Measurements from ENCODE around the gene SMAD4. TPM values are rescaled to one million over a fixed set of nuclear protein-coding genes. Genes with fewer than 3 reads are reported as not detected.
A peak's percentile ranks its signal among the peaks of the same experiment; 100 is the strongest.

SMAD4 gene
- polyA plus RNA-seq, 3 donors from 2014 or later: 38.8 to 67.2 (median 39.0) TPM

DNA sequence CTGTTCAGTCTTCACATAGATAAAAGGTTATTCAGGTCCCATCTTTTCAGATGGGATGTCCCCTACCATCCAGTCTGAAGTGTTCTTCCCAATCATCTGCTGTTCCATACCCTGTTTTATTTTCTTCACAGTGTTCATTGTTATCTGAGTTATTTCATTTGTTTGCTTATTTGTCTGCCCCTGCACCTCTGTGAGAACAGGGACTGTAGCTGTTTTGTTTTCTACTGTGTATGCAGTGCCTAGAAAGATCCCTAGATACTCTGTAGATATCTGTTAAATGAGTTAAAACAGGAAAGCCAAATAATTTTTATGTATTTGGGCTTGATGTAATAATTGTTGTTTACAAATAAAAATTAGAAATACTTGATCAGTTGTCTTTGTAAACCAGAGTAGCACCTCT, 34.2 kb downstream of the SMAD4 start:
- H3K4me3 Mint-ChIP-seq: no peak overlapping the region
- H3K27me3 Mint-ChIP-seq (ENCODE audit: low read depth in 3 of 3): peaks cover 0 to 1% (median 0%) of the 10 kb centered on the region in 3 donors
- peaks cover 12 to 23% of the 10 kb centered on the region in 2 donors for H3K4me1 Mint-ChIP-seq
- no peaks in the 10 kb centered on the region for H3K9me3 Mint-ChIP-seq
- peaks cover 10 to 30% (median 20%) of the 10 kb centered on the region in 3 donors for H3K36me3 Mint-ChIP-seq
- H3K27ac Mint-ChIP-seq: peak overlapping the region in 4 of 6 donors; percentile 0 to 73 (median 56)
- DNase-seq: no peak

DNA sequence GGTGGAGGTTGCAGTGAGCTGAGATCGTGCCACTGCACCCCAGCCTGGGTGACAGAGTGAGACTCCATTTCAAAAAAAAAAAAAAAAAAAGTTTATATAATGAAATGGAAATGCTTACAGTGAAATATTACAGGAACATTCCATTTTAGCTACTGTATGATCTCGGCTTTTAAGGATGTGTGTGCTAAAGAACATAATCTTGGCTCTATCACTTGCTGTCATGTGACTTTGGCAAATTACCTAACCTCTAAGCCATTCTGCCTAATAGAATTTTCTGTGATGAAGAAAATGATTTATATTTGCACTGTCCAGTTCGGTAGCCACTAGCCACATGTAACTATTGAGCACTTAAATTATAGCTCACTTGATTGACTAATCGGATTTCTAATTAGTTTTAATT, 36.3 kb downstream of the SMAD4 start:
- H3K27ac Mint-ChIP-seq: no peak overlapping the region
- DNase-seq: no peak
- peaks cover 0 to 1% (median 0%) of the 10 kb centered on the region in 3 donors for H3K27me3 Mint-ChIP-seq (ENCODE audit: low read depth in 3 of 3)
- no peak overlapping the region for H3K4me3 Mint-ChIP-seq
- H3K9me3 Mint-ChIP-seq: no peaks in the 10 kb centered on the region
- H3K36me3 Mint-ChIP-seq: peaks cover 14 to 28% (median 16%) of the 10 kb centered on the region in 3 donors
- H3K4me1 Mint-ChIP-seq: peaks cover 17 to 43% of the 10 kb centered on the region in 2 donors

DNA sequence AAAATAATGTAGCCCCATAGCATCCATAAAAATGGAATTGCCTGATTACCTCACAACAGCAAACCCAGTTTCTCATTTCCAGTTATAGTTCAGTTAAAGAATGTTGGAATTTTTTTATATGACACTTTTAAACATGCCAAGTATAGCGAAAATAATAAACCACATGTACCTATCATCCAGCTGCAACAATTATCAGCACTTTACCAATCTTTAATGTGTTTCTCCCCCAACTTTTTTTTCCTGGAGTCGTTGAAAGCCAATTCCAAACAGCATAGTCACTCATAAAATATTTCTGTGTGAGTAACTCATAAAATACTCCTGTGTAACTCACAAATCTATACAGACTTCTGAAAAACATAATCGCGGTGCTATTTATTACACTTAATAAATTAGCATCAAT, 38.1 kb downstream of the SMAD4 start:
- Mint-ChIP-seq H3K27ac (peak overlapping the region in 1 of 6 donors; percentile 52), H3K36me3 (peaks cover 8 to 26% (median 15%) of the 10 kb centered on the region in 3 donors), H3K4me1 (peaks cover 32 to 62% of the 10 kb centered on the region in 2 donors), H3K27me3 (ENCODE audit: low read depth in 3 of 3) (peaks cover 0 to under 1% (median 0%) of the 10 kb centered on the region in 3 donors), H3K4me3 (no peak overlapping the region), H3K9me3 (no peaks in the 10 kb centered on the region)
- no peak for DNase-seq

DNA sequence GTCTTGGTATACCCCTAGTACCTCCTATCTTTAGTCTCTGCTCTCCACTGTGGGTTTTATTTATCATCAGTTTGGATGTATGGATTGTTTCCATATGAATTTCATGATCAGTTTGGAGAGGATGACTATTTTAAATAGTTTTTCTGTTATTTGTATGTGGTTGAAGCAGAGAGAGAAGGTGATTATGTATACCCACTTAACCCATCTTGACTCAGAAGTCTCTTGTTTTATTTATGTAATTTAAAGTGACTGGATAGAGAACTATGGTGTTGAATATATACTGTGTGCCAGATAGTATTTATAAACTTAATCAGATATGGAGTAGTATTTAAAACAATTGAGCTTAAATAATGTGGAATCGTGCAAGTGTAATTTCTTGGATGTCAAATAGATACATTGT, 39.9 kb downstream of the SMAD4 start:
- Mint-ChIP-seq H3K4me3 (no peak overlapping the region), H3K27ac (peak overlapping the region in 2 of 6 donors; percentile 5 to 42), H3K4me1 (peaks cover 44 to 64% of the 10 kb centered on the region in 2 donors)

DNA sequence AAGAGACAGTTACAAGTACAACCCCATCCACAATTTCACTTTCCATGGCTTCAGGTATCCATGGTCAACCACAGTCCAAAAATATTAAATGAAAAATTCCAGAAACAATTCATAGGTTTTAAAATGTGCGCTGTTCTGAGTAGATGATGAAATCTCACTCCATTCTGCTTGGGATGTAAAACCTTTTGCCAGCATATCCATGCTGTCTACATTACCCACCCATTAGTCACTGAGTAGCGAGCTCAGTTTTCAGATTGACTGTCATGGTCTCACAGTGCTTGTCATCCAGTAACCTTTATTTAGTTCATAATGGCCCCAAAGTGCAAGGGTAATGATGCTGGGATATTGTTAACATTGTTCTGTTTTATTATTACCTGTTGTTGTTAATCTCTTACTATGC, 40.5 kb downstream of the SMAD4 start:
- DNase-seq: no peak
- H3K27ac Mint-ChIP-seq: peak overlapping the region in 2 of 6 donors; percentile 40 to 45
- H3K27me3 Mint-ChIP-seq (ENCODE audit: low read depth in 3 of 3): no peaks in the 10 kb centered on the region
- H3K9me3 Mint-ChIP-seq: no peaks in the 10 kb centered on the region
- H3K4me3 Mint-ChIP-seq: peak overlapping the region in 1 of 5 donors; percentile 46
- H3K36me3 Mint-ChIP-seq: peaks cover 7 to 21% (median 8%) of the 10 kb centered on the region in 3 donors
- H3K4me1 Mint-ChIP-seq: peaks cover 46 to 70% of the 10 kb centered on the region in 2 donors

More for the DNA sequence above, 39.9 kb downstream of the SMAD4 start:
- Mint-ChIP-seq H3K9me3 (no peaks in the 10 kb centered on the region), H3K27me3 (ENCODE audit: low read depth in 3 of 3) (no peaks in the 10 kb centered on the region), H3K36me3 (peaks cover 8 to 26% (median 9%) of the 10 kb centered on the region in 3 donors)
- DNase-seq: no peak

DNA sequence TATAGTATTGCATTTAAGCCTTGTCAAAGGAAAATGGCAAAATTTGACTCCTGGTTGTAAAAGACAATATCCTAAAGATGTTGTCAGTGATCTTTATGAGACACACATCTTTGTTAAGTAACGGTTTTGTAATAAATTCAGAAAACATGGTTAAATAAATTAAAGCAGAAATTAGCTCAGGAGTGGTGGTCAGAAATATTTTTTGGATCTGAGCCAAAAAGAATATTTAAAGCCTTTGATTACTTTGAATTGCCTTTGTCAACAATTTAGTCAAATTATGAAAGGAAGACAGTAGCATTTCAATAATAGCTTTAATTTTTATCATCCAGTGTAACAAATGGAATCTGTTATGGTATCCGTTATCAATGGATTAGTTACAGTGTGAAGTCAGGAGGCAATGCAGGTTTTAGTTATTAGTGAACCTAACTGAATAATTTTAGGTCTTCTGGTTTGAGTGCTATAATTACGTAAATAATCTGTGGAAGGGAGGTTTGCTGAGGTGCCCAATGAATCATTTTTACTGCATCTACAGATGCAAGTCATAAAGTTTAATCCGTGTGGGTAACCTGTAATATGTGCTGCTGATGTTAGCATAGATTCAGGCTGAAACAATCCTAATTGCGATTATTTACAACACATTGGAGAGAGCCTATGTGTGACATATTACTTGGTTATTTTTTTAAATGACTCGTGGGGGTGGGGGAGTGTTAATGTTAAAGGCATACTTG, 42.7 kb downstream of the SMAD4 start:
- peaks cover 8 to 24% (median 13%) of the 10 kb centered on the region in 3 donors for H3K36me3 Mint-ChIP-seq

DNA sequence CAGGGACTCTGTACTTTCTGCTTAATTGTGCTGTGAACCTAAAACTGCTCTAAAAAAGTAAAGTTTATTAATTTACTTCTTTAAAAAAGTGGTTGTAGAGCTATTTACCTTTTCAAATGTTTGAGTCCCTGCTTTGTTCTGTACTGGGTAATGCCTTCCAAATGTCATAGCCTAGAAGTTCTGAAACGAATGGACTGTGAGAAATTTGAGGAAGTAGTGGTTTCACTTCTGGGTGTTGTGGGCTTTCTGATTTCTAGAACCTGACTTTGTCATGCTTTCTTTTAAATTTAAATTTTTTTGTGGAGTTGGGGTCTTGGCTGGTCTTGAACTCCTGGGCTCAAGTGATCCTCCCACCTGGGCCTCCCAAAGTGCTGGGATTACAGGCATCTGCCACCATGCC, 44.6 kb downstream of the SMAD4 start:
- Mint-ChIP-seq H3K27me3 (ENCODE audit: low read depth in 3 of 3) (no peaks in the 10 kb centered on the region), H3K4me3 (peak overlapping the region in 2 of 5 donors; percentile 12 to 17), H3K27ac (peak overlapping the region in 5 of 6 donors; percentile 3 to 66 (median 58)), H3K4me1 (peaks cover 46 to 83% of the 10 kb centered on the region in 2 donors), H3K9me3 (no peaks in the 10 kb centered on the region), H3K36me3 (peaks cover 6 to 28% (median 17%) of the 10 kb centered on the region in 3 donors)
- no peak for DNase-seq

More for the DNA sequence above, 42.7 kb downstream of the SMAD4 start:
- Mint-ChIP-seq H3K4me1 (peaks cover 46 to 90% of the 10 kb centered on the region in 2 donors), H3K4me3 (no peak overlapping the region), H3K9me3 (no peaks in the 10 kb centered on the region), H3K27ac (peak overlapping the region in 5 of 6 donors; percentile 1 to 78 (median 35)), H3K27me3 (ENCODE audit: low read depth in 3 of 3) (no peaks in the 10 kb centered on the region)
- no peak for DNase-seq

DNA sequence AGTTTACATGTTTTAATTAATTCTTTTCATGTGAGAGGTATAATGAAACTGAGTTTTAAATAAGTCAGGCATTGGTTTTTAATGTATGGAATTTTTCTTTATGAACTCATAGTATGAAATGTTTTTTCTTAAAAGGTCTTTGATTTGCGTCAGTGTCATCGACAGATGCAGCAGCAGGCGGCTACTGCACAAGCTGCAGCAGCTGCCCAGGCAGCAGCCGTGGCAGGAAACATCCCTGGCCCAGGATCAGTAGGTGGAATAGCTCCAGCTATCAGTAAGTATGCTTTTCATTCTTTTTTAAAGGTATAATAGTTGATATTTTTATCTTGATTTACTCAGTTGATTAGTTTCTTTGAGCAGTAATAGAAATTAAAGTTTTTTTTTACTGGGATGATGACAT, 46.5 kb downstream of the SMAD4 start:
- H3K4me1 Mint-ChIP-seq: peaks cover 35 to 64% of the 10 kb centered on the region in 2 donors
- H3K4me3 Mint-ChIP-seq: no peak overlapping the region
- H3K27me3 Mint-ChIP-seq (ENCODE audit: low read depth in 3 of 3): no peaks in the 10 kb centered on the region
- DNase-seq: no peak
- no peaks in the 10 kb centered on the region for H3K9me3 Mint-ChIP-seq
- H3K27ac Mint-ChIP-seq: peak overlapping the region in 1 of 6 donors; percentile 32
- H3K36me3 Mint-ChIP-seq: peaks cover 6 to 33% (median 29%) of the 10 kb centered on the region in 3 donors

DNA sequence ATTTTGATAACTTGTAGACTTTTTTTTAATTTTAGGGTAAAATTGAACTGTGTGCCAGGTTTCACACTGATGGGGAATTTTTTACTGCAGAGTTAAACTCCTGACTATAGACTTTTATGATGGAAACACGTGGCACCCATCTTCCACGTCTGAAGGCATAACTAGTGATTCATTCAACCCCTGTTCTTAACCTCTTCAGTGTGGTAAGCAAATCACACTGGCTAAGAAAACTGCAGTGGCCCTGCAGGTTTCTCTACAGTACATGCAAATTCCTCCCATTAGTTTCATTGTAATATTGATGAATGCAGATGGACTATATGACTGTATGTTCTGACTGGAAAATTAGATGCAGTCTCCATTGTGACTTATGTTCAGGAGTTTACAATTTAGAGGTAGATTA, 47.2 kb downstream of the SMAD4 start:
- DNase-seq: no peak
- Mint-ChIP-seq H3K27ac (peak overlapping the region in 1 of 6 donors; percentile 46), H3K27me3 (ENCODE audit: low read depth in 3 of 3) (no peaks in the 10 kb centered on the region), H3K9me3 (no peaks in the 10 kb centered on the region), H3K36me3 (peaks cover 10 to 33% (median 28%) of the 10 kb centered on the region in 3 donors), H3K4me3 (no peak overlapping the region), H3K4me1 (peaks cover 28 to 61% of the 10 kb centered on the region in 2 donors)

DNA sequence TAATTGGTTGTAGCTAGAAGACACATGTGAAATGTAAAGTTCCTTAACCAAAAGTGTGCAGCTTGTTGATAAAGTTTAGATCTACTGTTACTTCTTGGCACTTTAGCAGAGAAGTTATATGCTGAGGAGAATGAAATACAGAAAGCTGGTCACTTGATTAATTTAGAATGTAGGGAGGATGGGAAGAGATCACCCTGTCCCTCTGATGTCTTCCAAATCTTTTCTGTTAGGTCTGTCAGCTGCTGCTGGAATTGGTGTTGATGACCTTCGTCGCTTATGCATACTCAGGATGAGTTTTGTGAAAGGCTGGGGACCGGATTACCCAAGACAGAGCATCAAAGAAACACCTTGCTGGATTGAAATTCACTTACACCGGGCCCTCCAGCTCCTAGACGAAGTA, 48.0 kb downstream of the SMAD4 start:
- H3K36me3 Mint-ChIP-seq: peaks cover 13 to 38% (median 30%) of the 10 kb centered on the region in 3 donors
- H3K27ac Mint-ChIP-seq: peak overlapping the region in 3 of 6 donors; percentile 8 to 62 (median 53)

DNA sequence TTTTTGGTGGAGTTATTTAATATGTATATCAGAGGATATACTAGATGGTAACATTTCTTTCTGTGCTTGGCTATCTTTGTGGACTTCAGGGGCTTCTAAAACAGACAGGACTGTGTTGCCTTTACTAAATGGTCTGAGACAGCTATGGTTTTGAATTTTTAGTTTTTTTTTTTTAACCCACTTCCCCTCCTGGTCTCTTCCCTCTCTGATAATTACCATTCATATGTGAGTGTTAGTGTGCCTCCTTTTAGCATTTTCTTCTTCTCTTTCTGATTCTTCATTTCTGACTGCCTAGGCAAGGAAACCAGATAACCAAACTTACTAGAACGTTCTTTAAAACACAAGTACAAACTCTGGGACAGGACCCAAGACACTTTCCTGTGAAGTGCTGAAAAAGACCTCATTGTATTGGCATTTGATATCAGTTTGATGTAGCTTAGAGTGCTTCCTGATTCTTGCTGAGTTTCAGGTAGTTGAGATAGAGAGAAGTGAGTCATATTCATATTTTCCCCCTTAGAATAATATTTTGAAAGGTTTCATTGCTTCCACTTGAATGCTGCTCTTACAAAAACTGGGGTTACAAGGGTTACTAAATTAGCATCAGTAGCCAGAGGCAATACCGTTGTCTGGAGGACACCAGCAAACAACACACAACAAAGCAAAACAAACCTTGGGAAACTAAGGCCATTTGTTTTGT, 52.7 kb downstream of the SMAD4 start:
- no peak for DNase-seq
- peaks cover 35 to 60% (median 58%) of the 10 kb centered on the region in 3 donors for H3K36me3 Mint-ChIP-seq
- H3K9me3 Mint-ChIP-seq: peaks cover under 1 to 7% (median 2%) of the 10 kb centered on the region in 6 donors
- H3K27ac Mint-ChIP-seq: peak overlapping the region in 5 of 6 donors; percentile 9 to 86 (median 16)
- H3K4me3 Mint-ChIP-seq: no peak overlapping the region
- H3K4me1 Mint-ChIP-seq: peaks cover 7 to 17% of the 10 kb centered on the region in 2 donors
- no peaks in the 10 kb centered on the region for H3K27me3 Mint-ChIP-seq (ENCODE audit: low read depth in 3 of 3)

More for the DNA sequence above, 48.0 kb downstream of the SMAD4 start:
- Mint-ChIP-seq H3K4me1 (peaks cover 26 to 59% of the 10 kb centered on the region in 2 donors), H3K4me3 (no peak overlapping the region), H3K27me3 (ENCODE audit: low read depth in 3 of 3) (no peaks in the 10 kb centered on the region), H3K9me3 (no peaks in the 10 kb centered on the region)
- no peak for DNase-seq

DNA sequence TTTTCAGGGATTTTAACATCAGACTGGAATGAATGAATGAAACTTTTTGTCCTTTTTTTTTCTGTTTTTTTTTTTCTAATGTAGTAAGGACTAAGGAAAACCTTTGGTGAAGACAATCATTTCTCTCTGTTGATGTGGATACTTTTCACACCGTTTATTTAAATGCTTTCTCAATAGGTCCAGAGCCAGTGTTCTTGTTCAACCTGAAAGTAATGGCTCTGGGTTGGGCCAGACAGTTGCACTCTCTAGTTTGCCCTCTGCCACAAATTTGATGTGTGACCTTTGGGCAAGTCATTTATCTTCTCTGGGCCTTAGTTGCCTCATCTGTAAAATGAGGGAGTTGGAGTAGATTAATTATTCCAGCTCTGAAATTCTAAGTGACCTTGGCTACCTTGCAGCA, 53.4 kb downstream of the SMAD4 start:
- H3K27ac Mint-ChIP-seq: no peak overlapping the region
- no peak for DNase-seq
- peaks cover 2 to 13% (median 8%) of the 10 kb centered on the region in 6 donors for H3K9me3 Mint-ChIP-seq
- no peak overlapping the region for H3K4me3 Mint-ChIP-seq
- peaks cover 39 to 61% (median 58%) of the 10 kb centered on the region in 3 donors for H3K36me3 Mint-ChIP-seq
- H3K27me3 Mint-ChIP-seq (ENCODE audit: low read depth in 3 of 3): peaks cover 0 to 2% (median 0%) of the 10 kb centered on the region in 3 donors
- H3K4me1 Mint-ChIP-seq: peaks cover 7 to 12% of the 10 kb centered on the region in 2 donors

DNA sequence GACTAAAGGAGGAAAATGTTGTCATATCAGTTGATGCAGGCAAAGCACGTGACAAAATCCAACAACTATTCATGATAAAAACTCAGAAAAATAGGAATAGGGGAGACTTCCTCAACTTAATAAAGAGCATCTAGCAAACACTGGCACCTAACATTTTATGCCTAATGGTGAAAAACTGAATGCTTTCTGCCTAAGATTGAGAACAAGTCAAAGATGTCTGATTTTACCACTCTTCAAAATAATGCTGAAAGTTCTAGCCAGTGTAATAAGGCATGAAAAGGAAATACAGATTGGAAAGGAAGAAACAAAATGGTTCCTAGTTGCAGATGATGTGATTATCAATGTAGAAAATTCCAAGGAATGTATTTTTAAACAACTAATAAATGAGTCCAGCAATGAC, 58.4 kb downstream of the SMAD4 start:
- peaks cover 32 to 38% (median 34%) of the 10 kb centered on the region in 3 donors for H3K36me3 Mint-ChIP-seq
- peaks cover 0 to 4% (median 0%) of the 10 kb centered on the region in 3 donors for H3K27me3 Mint-ChIP-seq (ENCODE audit: low read depth in 3 of 3)
- H3K4me1 Mint-ChIP-seq: no peaks in the 10 kb centered on the region
- H3K27ac Mint-ChIP-seq: no peak overlapping the region
- no peak for DNase-seq
- H3K9me3 Mint-ChIP-seq: peaks cover 2 to 19% (median 9%) of the 10 kb centered on the region in 6 donors
- H3K4me3 Mint-ChIP-seq: no peak overlapping the region

DNA sequence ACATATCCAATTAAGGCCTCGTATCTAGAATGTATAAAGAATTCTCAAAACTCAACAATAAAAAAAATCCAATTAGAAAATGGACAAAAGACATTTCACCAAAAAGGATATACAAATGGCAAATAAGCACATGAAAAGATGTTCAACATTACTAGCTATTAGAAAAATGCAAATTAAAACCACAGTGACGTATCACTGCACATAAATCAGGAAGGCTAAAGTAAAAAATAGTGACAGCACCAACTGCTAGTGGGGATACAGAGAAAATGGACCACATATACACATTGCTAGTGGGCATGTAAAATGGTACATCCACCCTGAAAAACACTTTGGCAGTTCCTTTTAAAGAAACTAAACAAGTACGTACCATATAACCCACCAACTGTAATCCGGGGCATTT, 59.7 kb downstream of the SMAD4 start:
- Mint-ChIP-seq H3K27ac (no peak overlapping the region), H3K36me3 (peaks cover 27 to 38% (median 34%) of the 10 kb centered on the region in 3 donors), H3K27me3 (ENCODE audit: low read depth in 3 of 3) (peaks cover 0 to 4% (median 3%) of the 10 kb centered on the region in 3 donors), H3K4me1 (no peaks in the 10 kb centered on the region), H3K9me3 (peaks cover 2 to 19% (median 9%) of the 10 kb centered on the region in 6 donors), H3K4me3 (no peak overlapping the region)
- DNase-seq: no peak
